ENCODE data around the gene UNG.
"Not testable (repeated sequence)": the region's sequence is repeated elsewhere in the genome, so short reads cannot be mapped to it uniquely, and the experiment has no call there.

UNG gene

DNA sequence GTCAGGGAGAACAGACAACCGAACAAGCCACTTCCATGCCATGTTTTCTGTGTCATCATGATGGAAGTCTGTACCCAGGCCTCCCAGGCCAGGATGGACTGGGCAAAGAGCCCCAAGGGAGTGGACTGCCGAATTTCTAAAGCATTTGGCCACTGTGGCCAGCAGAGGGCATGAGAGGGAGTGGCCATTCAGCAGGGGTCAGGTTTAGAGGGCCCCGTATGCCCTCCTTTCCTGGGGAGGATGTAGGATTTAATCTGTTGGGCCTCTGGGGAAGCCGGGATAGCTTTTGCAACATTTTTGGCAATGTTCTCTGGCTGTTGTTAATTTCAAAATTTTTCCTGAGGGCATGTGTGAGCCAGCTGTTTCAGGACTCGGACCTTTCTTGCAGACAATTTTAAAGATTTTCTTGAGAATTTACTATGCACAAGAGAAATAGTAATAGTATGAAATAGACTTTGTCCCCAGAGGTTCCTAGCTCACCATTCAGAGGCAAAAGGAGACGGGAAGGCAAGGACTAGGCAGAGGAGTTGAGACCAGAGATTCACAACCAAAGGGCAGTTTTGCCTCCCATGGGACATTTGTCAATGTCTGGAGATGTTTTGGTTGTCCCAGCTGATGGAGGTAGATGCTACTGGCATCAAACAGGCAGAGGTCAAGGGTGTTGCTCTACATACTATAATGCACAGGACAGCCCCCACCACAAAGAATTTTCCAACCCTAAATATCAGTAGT, 37.0 kb downstream of the UNG start:
- in situ Hi-C loops (cut with HindIII; ENCODE audit: low sequenced_read_pairs) = no loop called here
- TF ChIP-seq, protein P1, sequence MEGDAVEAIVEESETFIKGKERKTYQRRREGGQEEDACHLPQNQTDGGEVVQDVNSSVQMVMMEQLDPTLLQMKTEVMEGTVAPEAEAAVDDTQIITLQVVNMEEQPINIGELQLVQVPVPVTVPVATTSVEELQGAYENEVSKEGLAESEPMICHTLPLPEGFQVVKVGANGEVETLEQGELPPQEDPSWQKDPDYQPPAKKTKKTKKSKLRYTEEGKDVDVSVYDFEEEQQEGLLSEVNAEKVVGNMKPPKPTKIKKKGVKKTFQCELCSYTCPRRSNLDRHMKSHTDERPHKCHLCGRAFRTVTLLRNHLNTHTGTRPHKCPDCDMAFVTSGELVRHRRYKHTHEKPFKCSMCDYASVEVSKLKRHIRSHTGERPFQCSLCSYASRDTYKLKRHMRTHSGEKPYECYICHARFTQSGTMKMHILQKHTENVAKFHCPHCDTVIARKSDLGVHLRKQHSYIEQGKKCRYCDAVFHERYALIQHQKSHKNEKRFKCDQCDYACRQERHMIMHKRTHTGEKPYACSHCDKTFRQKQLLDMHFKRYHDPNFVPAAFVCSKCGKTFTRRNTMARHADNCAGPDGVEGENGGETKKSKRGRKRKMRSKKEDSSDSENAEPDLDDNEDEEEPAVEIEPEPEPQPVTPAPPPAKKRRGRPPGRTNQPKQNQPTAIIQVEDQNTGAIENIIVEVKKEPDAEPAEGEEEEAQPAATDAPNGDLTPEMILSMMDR (IDR thresholded peaks at IDR 0.05; ENCODE audit: low read depth, low read length, missing control alignments) = peak; percentile 51
- no peak for DNase-seq (ENCODE audit: low read depth)
- H3K4me3 ChIP-seq (ENCODE audit: low read depth, low read length) = no peak overlapping the region

DNA sequence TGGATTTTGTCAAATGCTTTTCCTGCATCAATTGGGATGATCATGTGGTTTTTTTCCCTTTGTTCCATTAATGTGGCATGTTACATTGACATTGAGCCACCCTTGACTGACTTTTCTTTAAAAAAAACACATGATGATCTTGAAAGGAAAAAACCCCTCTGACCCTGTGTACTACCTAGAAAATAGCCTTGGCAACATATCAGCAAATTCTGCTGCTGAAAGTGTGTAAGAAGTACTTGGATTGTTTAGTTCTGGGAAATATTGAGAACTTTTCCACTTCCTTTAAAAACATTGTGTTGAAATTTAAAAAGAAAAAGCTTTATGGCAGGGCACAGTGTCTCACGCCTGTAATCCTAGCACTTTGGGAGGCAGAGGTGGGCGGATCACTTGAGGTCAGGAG, 39.7 kb downstream of the UNG start:
- TF ChIP-seq, protein P1 (IDR thresholded peaks at IDR 0.05; ENCODE audit: low read depth, low read length, missing control alignments) = no peak
- in situ Hi-C loops (cut with HindIII; ENCODE audit: low sequenced_read_pairs) = no loop called here
- DNase-seq (ENCODE audit: low read depth) = no peak
- H3K4me3 ChIP-seq (ENCODE audit: low read depth, low read length) = no peak overlapping the region

DNA sequence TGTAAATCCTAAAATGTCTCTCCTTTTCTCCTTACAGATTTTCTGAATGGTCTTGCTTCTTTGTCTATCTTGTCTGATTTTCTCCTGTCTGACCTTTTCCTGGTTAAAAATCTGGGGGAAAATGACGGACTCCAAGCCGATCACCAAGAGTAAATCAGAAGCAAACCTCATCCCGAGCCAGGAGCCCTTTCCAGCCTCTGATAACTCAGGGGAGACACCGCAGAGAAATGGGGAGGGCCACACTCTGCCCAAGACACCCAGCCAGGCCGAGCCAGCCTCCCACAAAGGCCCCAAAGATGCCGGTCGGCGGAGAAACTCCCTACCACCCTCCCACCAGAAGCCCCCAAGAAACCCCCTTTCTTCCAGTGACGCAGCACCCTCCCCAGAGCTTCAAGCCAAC, 42.0 kb downstream of the UNG start:
- no peak for DNase-seq (ENCODE audit: low read depth)
- H3K4me3 ChIP-seq (ENCODE audit: low read depth, low read length) = no peak overlapping the region
- TF ChIP-seq, protein P1 (IDR thresholded peaks at IDR 0.05; ENCODE audit: low read depth, low read length, missing control alignments) = no peak
- in situ Hi-C loops (cut with HindIII; ENCODE audit: low sequenced_read_pairs) = no loop called here

DNA sequence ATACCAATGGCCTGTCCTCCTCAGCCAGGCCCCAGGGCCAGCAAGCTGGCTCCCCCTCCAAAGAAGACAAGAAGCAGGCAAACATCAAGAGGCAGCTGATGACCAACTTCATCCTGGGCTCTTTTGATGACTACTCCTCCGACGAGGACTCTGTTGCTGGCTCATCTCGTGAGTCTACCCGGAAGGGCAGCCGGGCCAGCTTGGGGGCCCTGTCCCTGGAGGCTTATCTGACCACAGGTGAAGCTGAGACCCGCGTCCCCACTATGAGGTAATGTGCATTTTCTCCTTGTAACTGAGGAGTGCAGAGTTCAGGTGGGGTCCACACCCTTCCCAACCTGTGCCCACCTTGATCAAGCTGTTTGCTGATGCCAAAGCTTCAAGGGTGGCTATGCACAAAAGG, 42.4 kb downstream of the UNG start:
- TF ChIP-seq, protein P1 (IDR thresholded peaks at IDR 0.05; ENCODE audit: low read depth, low read length, missing control alignments) = no peak
- no peak overlapping the region for H3K4me3 ChIP-seq (ENCODE audit: low read depth, low read length)
- in situ Hi-C loops (cut with HindIII; ENCODE audit: low sequenced_read_pairs) = no loop called here
- DNase-seq (ENCODE audit: low read depth) = no peak

DNA sequence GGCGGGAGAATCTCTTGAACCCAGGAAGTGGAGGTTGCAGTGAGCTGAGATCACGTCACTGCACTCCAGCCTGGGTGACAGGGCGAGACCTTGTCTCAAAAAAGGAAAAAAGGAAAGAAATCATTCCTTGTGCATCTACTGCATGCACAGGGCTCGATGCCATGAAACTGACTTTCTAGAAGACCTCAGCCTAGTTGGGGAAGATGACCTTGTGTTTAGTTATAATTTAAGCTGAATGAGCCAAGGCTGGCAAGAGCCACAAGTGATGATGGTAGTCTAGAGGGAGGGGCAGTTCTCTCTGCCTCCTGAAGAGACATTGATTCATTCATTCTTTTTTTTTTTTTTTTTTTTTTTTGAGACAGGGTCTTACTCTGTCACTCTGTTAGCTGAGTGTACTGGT, 43.2 kb downstream of the UNG start:
- no peak overlapping the region for H3K4me3 ChIP-seq (ENCODE audit: low read depth, low read length)
- in situ Hi-C loops (cut with HindIII; ENCODE audit: low sequenced_read_pairs) = no loop called here
- TF ChIP-seq, protein P1 (IDR thresholded peaks at IDR 0.05; ENCODE audit: low read depth, low read length, missing control alignments) = no peak
- DNase-seq (ENCODE audit: low read depth) = no peak

DNA sequence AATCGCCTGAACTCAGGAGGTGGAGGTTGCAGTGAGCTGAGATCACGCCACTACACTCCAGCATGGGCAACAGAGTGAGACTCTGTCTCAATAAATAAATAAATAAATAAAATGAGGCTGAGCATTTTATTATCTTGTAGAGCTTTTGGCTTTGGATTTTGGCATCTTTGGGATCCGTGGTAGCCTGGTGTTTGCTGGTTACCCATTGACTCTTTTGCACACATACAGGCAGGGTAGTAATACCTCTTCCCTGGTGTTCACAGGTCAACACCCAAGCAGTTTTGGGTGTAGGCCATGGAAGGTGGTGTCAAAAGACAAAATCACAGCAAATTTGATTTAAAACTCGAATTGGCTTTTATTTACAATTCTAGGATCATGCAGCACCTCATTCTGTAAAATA, 46.8 kb downstream of the UNG start:
- in situ Hi-C loops (cut with HindIII; ENCODE audit: low sequenced_read_pairs) = no loop called here
- no peak for DNase-seq (ENCODE audit: low read depth)
- no peak overlapping the region for H3K4me3 ChIP-seq (ENCODE audit: low read depth, low read length)
- TF ChIP-seq, protein P1 (IDR thresholded peaks at IDR 0.05; ENCODE audit: low read depth, low read length, missing control alignments) = no peak

DNA sequence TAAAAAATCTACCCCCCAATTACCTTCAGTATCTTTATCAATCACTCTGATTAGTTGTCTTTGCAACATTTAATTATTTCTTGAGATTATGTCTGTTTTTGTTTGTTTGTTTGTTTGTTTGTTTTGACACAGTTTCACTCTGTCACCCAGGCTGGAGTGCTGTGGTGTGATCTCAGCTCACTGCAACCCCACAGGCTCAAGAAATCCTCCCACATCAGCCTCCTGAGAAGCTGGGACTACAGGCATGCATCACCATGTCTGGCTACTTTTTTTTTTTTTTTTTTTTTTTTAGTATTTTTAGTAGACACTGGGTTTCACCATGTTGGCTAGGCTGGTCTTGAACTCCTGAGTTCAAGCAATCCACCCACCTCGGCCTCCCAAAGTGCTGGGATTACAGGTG, 49.7 kb downstream of the UNG start:
- H3K4me3 ChIP-seq (ENCODE audit: low read depth, low read length); in situ Hi-C loops (cut with HindIII; ENCODE audit: low sequenced_read_pairs); DNase-seq (ENCODE audit: low read depth): not testable (repeated sequence)

All from astrocyte of the cerebellum (primary cell).